Cardiac muscle cell (in vitro differentiated cells and primary cell): ENCODE measurements around the gene CORO6. TPM values are rescaled to one million over a fixed set of nuclear protein-coding genes. Genes with fewer than 3 reads are reported as not detected.

Source experiments
- DNase-seq, 2 donors: peaks; one replicate each; pipeline versions ENCODE4 v3.0.0 to v3.0.0-alpha.2; 2010 to 2017; ENCODE audit warnings: low read depth in 1 of 2, low spot score in 1 of 2
- H3K27ac ChIP-seq: fragments of 200-600 bp; sonication (generic); 2 replicates; pipeline ENCODE4 v1.5.1; 2016
- H3K27me3 ChIP-seq: fragments of 200-600 bp; sonication (generic); 2 replicates; pipeline ENCODE4 v1.6.0; 2016; ENCODE audit warnings: control low read depth
- H3K36me3 ChIP-seq: fragments of 200-600 bp; sonication (generic); 2 replicates; pipeline ENCODE4 v1.5.1; 2016; ENCODE audit warnings: control low read depth
- H3K4me1 ChIP-seq: fragments of 200-600 bp; sonication (generic); 2 replicates; pipeline ENCODE4 v1.8.1; 2017; ENCODE audit warnings: low read depth, mild to moderate bottlenecking, mixed run types
- H3K4me3 ChIP-seq: fragments of 200-600 bp; sonication (generic); 2 replicates; pipeline ENCODE4 v1.5.1; 2016; ENCODE audit warnings: mild to moderate bottlenecking
- H3K9me3 ChIP-seq: fragments of 200-600 bp; sonication (generic); 2 replicates; pipeline ENCODE4 v1.5.1; 2017; ENCODE audit warnings: low read depth, mild to moderate bottlenecking, control low read depth
- CTCF ChIP-seq: IDR thresholded peaks from 2 replicates; pipeline ENCODE4 v1.5.1; 2012; ENCODE audit warnings: low read depth, mild to moderate bottlenecking, low read length
- polyA plus RNA-seq: library from polyadenylated mRNA; unstranded; fragments of >200 nt; fragmentation: Nextera tagmentation; extraction: Ambion mirVana; gene quantifications from 2 replicates; pipeline ENCODE4 v1.2.1, GENCODE V29; 2016
- total RNA-seq: library from RNA; depleted of rRNA; stranded (reverse); fragments of >200 nt; gene quantifications from 2 replicates; pipeline ENCODE4 v1.2.3, GENCODE V29; 2016

Gene CORO6
- total and polyA plus RNA-seq, 2 experiments from 2014 or later = 163 to 243 TPM

DNA sequence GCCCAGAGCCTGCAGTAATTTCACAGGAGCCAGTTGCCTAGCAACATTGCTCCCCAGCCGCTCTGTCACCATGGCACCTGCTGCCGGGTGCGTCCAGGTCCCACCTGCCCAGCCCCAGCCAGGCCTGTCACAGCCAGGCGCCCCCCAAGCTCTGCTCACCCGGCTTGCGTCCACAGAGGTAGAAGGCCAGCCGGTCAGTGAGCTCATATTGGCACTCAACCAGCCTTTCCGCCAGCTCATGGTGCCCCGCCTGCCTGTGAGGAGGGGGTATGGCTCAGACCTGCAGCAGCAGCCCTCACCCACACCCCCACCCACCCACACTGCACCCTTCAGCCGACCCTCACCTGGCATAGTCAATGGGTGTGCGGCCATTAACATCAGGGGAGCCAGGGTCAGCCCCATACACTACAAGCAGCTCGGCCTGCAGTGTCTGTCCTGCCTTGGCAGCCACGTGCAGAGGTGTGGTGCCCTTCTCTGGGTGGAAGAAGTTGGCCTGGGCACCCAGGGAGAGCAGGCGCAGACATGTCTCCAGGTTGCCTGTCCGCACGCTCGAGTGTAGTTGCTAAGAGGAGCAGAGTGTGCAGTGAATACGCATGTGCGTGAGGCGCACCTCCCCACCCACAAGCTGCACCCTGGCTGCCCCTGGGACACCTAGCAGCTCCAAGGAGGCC, 41.0 kb downstream of the CORO6 start:
- TF ChIP-seq CTCF = no peak
- no peak overlapping the region for H3K4me3 ChIP-seq
- H3K27ac ChIP-seq = no peak overlapping the region
- H3K36me3 ChIP-seq = no peaks in the 10 kb centered on the region
- no peak for DNase-seq
- no peaks in the 10 kb centered on the region for H3K9me3 ChIP-seq
- peaks cover 4% of the 10 kb centered on the region for H3K4me1 ChIP-seq
- no peaks in the 10 kb centered on the region for H3K27me3 ChIP-seq

GRCh38 chr17:29579866-29580771, 42.6 kb downstream of the CORO6 start:
- peaks cover 4% of the 10 kb centered on the region for H3K4me1 ChIP-seq
- H3K27me3 ChIP-seq = no peaks in the 10 kb centered on the region
- peak; percentile 83 for TF ChIP-seq CTCF
- H3K27ac ChIP-seq = no peak overlapping the region
- H3K4me3 ChIP-seq = no peak overlapping the region
- H3K9me3 ChIP-seq = no peaks in the 10 kb centered on the region
- peak; percentile 78 to 82 for DNase-seq
- peaks cover 6% of the 10 kb centered on the region for H3K36me3 ChIP-seq

- Histone ChIP-seq H3K9me3 (no peaks in the 10 kb centered on the region), H3K4me1 (no peaks in the 10 kb centered on the region), H3K36me3 (peaks cover 6% of the 10 kb centered on the region), H3K27ac (no peak overlapping the region), H3K27me3 (no peaks in the 10 kb centered on the region), H3K4me3 (no peak overlapping the region)
- no peak for TF ChIP-seq CTCF
- DNase-seq = no peak
Measured at GRCh38 chr17:29578626-29579485, 43.9 kb downstream of the CORO6 start.

DNA sequence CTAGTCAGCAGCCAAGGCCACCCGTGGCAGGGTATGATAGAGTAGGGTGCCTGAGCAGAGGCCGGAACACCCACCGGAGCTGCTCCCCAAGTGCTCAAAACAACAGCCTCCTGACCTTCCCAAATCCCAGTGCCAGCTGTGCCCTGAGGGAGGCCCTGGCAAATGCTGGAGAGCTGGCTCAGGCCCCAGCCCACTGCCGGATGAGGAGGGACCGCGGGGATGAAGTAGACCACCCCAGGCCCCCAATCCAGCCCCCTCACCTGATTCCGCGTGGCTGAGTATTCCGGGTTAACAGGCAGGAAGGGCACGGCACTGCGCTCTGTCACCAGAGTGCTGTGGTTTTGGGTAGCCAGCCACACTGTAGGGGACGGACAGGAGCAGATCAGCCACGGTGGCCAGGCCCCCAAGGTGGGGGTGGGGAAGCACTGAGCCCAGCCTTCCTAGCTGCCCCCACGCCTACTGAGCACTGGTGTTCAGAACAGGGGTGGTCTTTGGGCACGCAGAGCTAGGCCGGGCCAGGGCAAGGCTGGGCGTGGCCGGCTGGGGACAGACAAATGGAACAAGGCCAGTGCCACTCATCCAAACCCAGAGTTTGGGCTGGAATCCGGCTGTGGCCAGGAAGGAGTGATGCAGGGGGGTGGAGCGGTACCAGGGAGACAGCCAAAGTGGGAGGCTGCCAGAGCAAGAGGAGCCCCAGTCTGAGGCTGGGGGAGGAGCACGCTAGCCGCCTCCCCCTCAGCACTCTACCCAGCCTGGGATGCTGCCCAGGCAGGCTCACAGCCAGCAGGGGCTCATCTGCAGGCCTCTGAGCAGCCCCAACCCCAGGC, 45.1 kb downstream of the CORO6 start:
- peaks cover 10% of the 10 kb centered on the region for H3K36me3 ChIP-seq
- no peaks in the 10 kb centered on the region for H3K27me3 ChIP-seq

More for the DNA sequence above, 45.1 kb downstream of the CORO6 start:
- Histone ChIP-seq H3K4me1 (peaks cover 5% of the 10 kb centered on the region), H3K4me3 (no peak overlapping the region), H3K9me3 (no peaks in the 10 kb centered on the region), H3K27ac (no peak overlapping the region)
- peak in 1 of 2 donors; percentile 71 for DNase-seq
- no peak for TF ChIP-seq CTCF
